Fibroblast of lung (primary cell): ENCODE measurements around the gene DNM3.

Experiments
- CTCF ChIP-seq, 2 donors: IDR thresholded peaks in 1 of 2; conservative IDR thresholded peaks in 1 of 2; 1 replicate in 1 of 2; 2 replicates in 1 of 2; pipeline ENCODE4 v1.5.1; 2011 to 2012; ENCODE audit warnings: low read length in 2 of 2, control low read depth in 1 of 2, inconsistent platforms in 1 of 2, low read depth in 1 of 2, mild to moderate bottlenecking in 1 of 2
- EZH2 ChIP-seq: IDR thresholded peaks from 2 replicates; pipeline ENCODE4 v1.5.1; 2012; ENCODE audit warnings: low read length, control low read depth, mild to moderate bottlenecking; ENCODE audit errors: missing control alignments

DNA sequence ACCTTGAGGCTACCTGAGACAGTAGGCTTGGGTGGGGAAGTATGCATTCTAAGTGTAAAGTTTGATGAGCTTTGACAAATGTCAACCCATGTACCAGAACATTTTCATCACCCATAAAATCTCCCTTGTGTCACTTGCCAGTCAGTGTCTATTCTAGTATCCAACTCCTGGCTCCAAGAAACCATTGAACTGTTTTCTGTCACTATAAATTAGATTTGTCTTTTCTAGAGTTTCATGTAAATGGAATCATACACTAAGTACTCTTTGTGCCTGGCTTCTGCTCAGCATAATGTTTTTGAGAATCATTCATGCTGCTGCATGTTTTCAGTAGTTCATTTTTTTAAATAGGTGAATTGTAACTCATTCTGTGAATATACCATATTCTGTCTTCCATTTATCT lies 165.4 kb downstream of the DNM3 start:
- no peak for TF ChIP-seq CTCF (conservative IDR thresholded peaks at IDR 0.05 in 1 of 2, IDR thresholded peaks at IDR 0.05 in 1 of 2; ENCODE audit: low read depth in 1 of 2, low read length in 2 of 2)
- no peak for TF ChIP-seq EZH2
